ENCODE results near the gene MINDY4.
A peak's percentile ranks its signal among the peaks of the same experiment; 100 is the strongest.

- no peak for TF ChIP-seq CEBPB (IDR thresholded peaks at IDR 0.05; ENCODE audit: borderline replicate concordance in 1 of 2, low read depth in 2 of 2, low read length in 2 of 2)
- no peak for TF ChIP-seq ETV6 (conservative IDR thresholded peaks at IDR 0.05 in 1 of 2, IDR thresholded peaks at IDR 0.05 in 1 of 2; ENCODE audit: borderline replicate concordance in 1 of 2, low read depth in 1 of 2)
- TF ChIP-seq RAD21 (IDR thresholded peaks at IDR 0.05; ENCODE audit: insufficient read depth, low read depth, low read length), result no peak
- no peak for TF ChIP-seq REST (IDR thresholded peaks at IDR 0.05; ENCODE audit: low read depth, low read length)
- peak in 2 of 3 experiments; percentile 13 to 16; a peak in 1 of 6 replicates for TF ChIP-seq CTCF (IDR thresholded peaks at IDR 0.05 in 2 of 3, conservative IDR thresholded peaks at IDR 0.05 in 1 of 3; ENCODE audit: control insufficient read depth in 2 of 3, extremely low read depth in 1 of 3, insufficient read depth in 1 of 3, low read depth in 3 of 3, low read length in 3 of 3)
- no peak for TF ChIP-seq POLR2A (IDR thresholded peaks at IDR 0.05; ENCODE audit: low read depth, low read length)
- TF ChIP-seq TAF1 (IDR thresholded peaks at IDR 0.05; ENCODE audit: borderline replicate concordance, low read depth, low read length), result no peak
- no peak for TF ChIP-seq ZNF217 (IDR thresholded peaks at IDR 0.05)
- TF ChIP-seq KDM1A (IDR thresholded peaks at IDR 0.05; ENCODE audit: borderline replicate concordance), result no peak
- TF ChIP-seq ATF2 (IDR thresholded peaks at IDR 0.05; ENCODE audit: low read length), result no peak
- TF ChIP-seq RCOR1 (conservative IDR thresholded peaks at IDR 0.05; ENCODE audit: low read depth, low read length), result no peak
- no peak for TF ChIP-seq STAT1 (conservative IDR thresholded peaks at IDR 0.05)
- no peak for TF ChIP-seq RFX5 (IDR thresholded peaks at IDR 0.05; ENCODE audit: low read depth, low read length)
Observed at GRCh38 chr7:30908681-30909080, 137.5 kb downstream of the MINDY4 start.
